NCI-H1105 (cell line): ENCODE results near the gene TAS2R16.

Source experiments
- DNase-seq: peaks from one replicate; lab custom pipeline; 2025; lab: John Stamatoyannopoulos, UW

TAS2R16 gene

GRCh38 chr7:122995600-122995999, at the start of gene TAS2R16:
TAS2R16 (minus strand) TSS chr7:122995700; CDS start chr7:122995634, 66 bp downstream.
- no peak for DNase-seq

- no peak for DNase-seq
These were observed 48.1 kb upstream of the TAS2R16 start for GRCh38 chr7:123043642-123044041.

- no peak for DNase-seq
These were observed 45.6 kb upstream of the TAS2R16 start for GRCh38 chr7:123041101-123041500.

GRCh38 chr7:123039269-123039668, 43.8 kb upstream of the TAS2R16 start:
- DNase-seq: no peak

- DNase-seq: no peak
These were observed 38.6 kb upstream of the TAS2R16 start for GRCh38 chr7:123034106-123034505.

GRCh38 chr7:123030631-123031030, 35.1 kb upstream of the TAS2R16 start:
- no peak for DNase-seq

GRCh38 chr7:123028339-123028738, 32.8 kb upstream of the TAS2R16 start:
- DNase-seq: no peak

- DNase-seq: no peak
These were observed 30.8 kb upstream of the TAS2R16 start for GRCh38 chr7:123026251-123026650.

GRCh38 chr7:123024989-123025758, 29.7 kb upstream of the TAS2R16 start:
- no peak for DNase-seq

GRCh38 chr7:123023126-123023525, 27.6 kb upstream of the TAS2R16 start:
- DNase-seq: no peak

GRCh38 chr7:123022576-123022975, 27.1 kb upstream of the TAS2R16 start:
- no peak for DNase-seq

GRCh38 chr7:123012435-123012834, 16.9 kb upstream of the TAS2R16 start:
- no peak for DNase-seq

GRCh38 chr7:123011766-123012369, 16.4 kb upstream of the TAS2R16 start:
- DNase-seq: no peak

- no peak for DNase-seq
These were observed 9.4 kb upstream of the TAS2R16 start for GRCh38 chr7:123004931-123005330.

- DNase-seq: no peak
These were observed 8.1 kb upstream of the TAS2R16 start for GRCh38 chr7:123003539-123004126.

GRCh38 chr7:122989577-122989976, 5.9 kb downstream of the TAS2R16 start:
- DNase-seq: no peak

- no peak for DNase-seq
These were observed 6.5 kb downstream of the TAS2R16 start for GRCh38 chr7:122989041-122989440.

- no peak for DNase-seq
These were observed 7.2 kb downstream of the TAS2R16 start for GRCh38 chr7:122988333-122988732.

- no peak for DNase-seq
These were observed 8.0 kb downstream of the TAS2R16 start for GRCh38 chr7:122987463-122987862.

GRCh38 chr7:122984021-122984420, 11.5 kb downstream of the TAS2R16 start:
- no peak for DNase-seq

- DNase-seq: no peak
These were observed 12.2 kb downstream of the TAS2R16 start for GRCh38 chr7:122983261-122983660.

- DNase-seq: no peak
These were observed 20.2 kb downstream of the TAS2R16 start for GRCh38 chr7:122975341-122975740.

- DNase-seq: no peak
These were observed 21.3 kb downstream of the TAS2R16 start for GRCh38 chr7:122974229-122974628.
